22Rv1 (cell line): Measurements from ENCODE around the gene GARIN1A.

ENCODE experiments used
- H3K27ac ChIP-seq: fragments of 450-650 bp; 2 replicates; pipeline ENCODE4 v1.5.1; 2017
- CTCF ChIP-seq: fragments of 450-650 bp; IDR thresholded peaks from 2 replicates; pipeline ENCODE4 v1.5.1; 2017; ENCODE audit warnings: mild to moderate bottlenecking
- ZFX ChIP-seq: fragments of 450-650 bp; IDR thresholded peaks from 2 replicates; pipeline ENCODE4 v1.6.1; 2017; ENCODE audit warnings: antibody characterized with exemption, borderline replicate concordance

GARIN1A gene

GRCh38 chr7:128703609-128704241, 31.6 kb downstream of the GARIN1A start:
- no peak for TF ChIP-seq ZFX
- no peak for TF ChIP-seq CTCF
- H3K27ac ChIP-seq, result no peak overlapping the region

GRCh38 chr7:128705891-128706333, 33.8 kb downstream of the GARIN1A start:
- TF ChIP-seq CTCF (no peak), ZFX (no peak)
- no peak overlapping the region for H3K27ac ChIP-seq

- H3K27ac ChIP-seq, result no peak overlapping the region
- TF ChIP-seq CTCF (no peak), ZFX (no peak)
Measured at GRCh38 chr7:128707752-128708151, 35.7 kb downstream of the GARIN1A start.

GRCh38 chr7:128708235-128708634, 36.1 kb downstream of the GARIN1A start:
- no peak for TF ChIP-seq CTCF
- no peak for TF ChIP-seq ZFX
- H3K27ac ChIP-seq, result no peak overlapping the region

- no peak overlapping the region for H3K27ac ChIP-seq
- TF ChIP-seq CTCF (no peak), ZFX (no peak)
Measured at GRCh38 chr7:128708824-128709223, 36.7 kb downstream of the GARIN1A start.

GRCh38 chr7:128710481-128710880, 38.4 kb downstream of the GARIN1A start:
- H3K27ac ChIP-seq, result no peak overlapping the region
- no peak for TF ChIP-seq CTCF
- no peak for TF ChIP-seq ZFX

- no peak for TF ChIP-seq CTCF
- no peak for TF ChIP-seq ZFX
- no peak overlapping the region for H3K27ac ChIP-seq
Measured at GRCh38 chr7:128713794-128714193, 41.7 kb downstream of the GARIN1A start.
